ENCODE results near the gene TNFRSF1B.

GRCh38 chr1:12124693-12125421 lies 41.9 kb upstream of the TNFRSF1B start:
- TF ChIP-seq POLR2AphosphoS5 (IDR thresholded peaks at IDR 0.05; ENCODE audit: borderline replicate concordance, low read depth, low read length) (no peak), EZH2 (IDR thresholded peaks at IDR 0.05) (no peak), FOXP2 (optimal IDR thresholded peaks at IDR 0.05; ENCODE audit: control extremely low read depth, extremely low read length, insufficient read depth) (no peak)
